Transverse colon (tissue), 4 donors: ENCODE measurements around the gene DAPL1. TPM values are rescaled to one million over a fixed set of nuclear protein-coding genes. Genes with fewer than 3 reads are reported as not detected.

Source experiments
- DNase-seq: peaks from one replicate; pipeline ENCODE4 v3.0.0-alpha.2; 2019
- H3K27ac ChIP-seq, 4 donors: fragments of 200-600 bp; sonication (generic); 2 replicates each; pipeline ENCODE4 v1.5.1; 2016 to 2018; ENCODE audit warnings: inconsistent platforms in 4 of 4
- H3K27me3 ChIP-seq: fragments of 200-600 bp; sonication (generic); 2 replicates; pipeline ENCODE4 v1.5.1; 2017; ENCODE audit warnings: inconsistent platforms
- H3K36me3 ChIP-seq, 4 donors: fragments of 200-600 bp; sonication (generic); 2 replicates each; pipeline ENCODE4 v1.5.1; 2017 to 2019; ENCODE audit warnings: inconsistent platforms in 4 of 4
- H3K4me1 ChIP-seq, 4 donors: fragments of 200-600 bp; sonication (generic); 2 replicates each; pipeline ENCODE4 v1.5.1; 2017 to 2020; ENCODE audit warnings: inconsistent platforms in 4 of 4
- H3K4me3 ChIP-seq, 4 donors: fragments of 200-600 bp; sonication (generic); 1 replicate in 1 of 4; 2 replicates in 3 of 4; pipeline versions ENCODE4 v1.5.1 to v1.6.1; 2017 to 2019; ENCODE audit warnings: inconsistent platforms in 4 of 4
- H3K9me3 ChIP-seq, 2 donors: fragments of 200-600 bp; sonication (generic); 2 replicates each; pipeline ENCODE4 v1.5.1; 2017 to 2019; ENCODE audit warnings: inconsistent platforms in 2 of 2
- CTCF ChIP-seq, 5 experiments: fragments of 200-600 bp in 3 of 5; fragments of 450-650 bp in 2 of 5; sonication (generic) in 3 of 5; IDR thresholded peaks; 1 replicate in 2 of 5; 2 replicates in 3 of 5; pipeline ENCODE4 v1.5.1; 2016 to 2017; ENCODE audit warnings: antibody characterized with exemption in 5 of 5, inconsistent platforms in 3 of 5, mild to moderate bottlenecking in 2 of 5, moderate library complexity in 1 of 5
- EP300 ChIP-seq: sonication (generic); formaldehyde crosslinking; IDR thresholded peaks from one replicate; pipeline ENCODE4 v1.6.1; 2017; ENCODE audit warnings: antibody characterized with exemption, low read depth
- POLR2A ChIP-seq: fragments of 450-650 bp; IDR thresholded peaks from one replicate; pipeline ENCODE4 v1.6.1; 2016; ENCODE audit warnings: antibody characterized with exemption, mild to moderate bottlenecking, moderate library complexity
- POLR2AphosphoS5 ChIP-seq, 3 donors: sonication (generic); formaldehyde crosslinking; IDR thresholded peaks; one replicate each; pipeline ENCODE4 v1.6.1; 2016; ENCODE audit warnings: antibody characterized with exemption in 3 of 3
- WGBS, 2 donors: methylation state at CpG; one replicate each; pipeline ENCODE4 v1.1.5; 2018; ENCODE audit warnings: low coverage in 1 of 2; 5-methylcytosine and 5-hydroxymethylcytosine counted together
- in situ Hi-C, 4 donors: fragments of 200-750 bp; cut with MboI; loops; one replicate each; pipeline versions ENCODE4 v1.15.0 to v1.15.1; 2017; ENCODE audit warnings: low sequenced_read_pairs in 3 of 4, low pct_ligation_motif_present in 1 of 4, low pct_unique_long_range_greater_than_20kb in 1 of 4
- intact Hi-C: fragments of 100-400 bp; cut with DNase I; formaldehyde crosslinking; loops from one replicate; pipeline ENCODE4 v1.15.1; 2023; ENCODE audit warnings: low total_unique reads
- total RNA-seq, 4 donors: library from RNA; depleted of rRNA; stranded (reverse); fragments of >200 nt; gene quantifications; one replicate each; pipeline ENCODE4 v1.1.0, GENCODE V29; 2016

Gene DAPL1
- total RNA-seq, 4 donors from 2014 or later: not detected

- H3K36me3 ChIP-seq: no peaks in the 10 kb centered on the region
- no peak for DNase-seq
- H3K4me3 ChIP-seq: no peak overlapping the region
- no peak for TF ChIP-seq POLR2AphosphoS5 (IDR thresholded peaks at IDR 0.05)
- no peak for TF ChIP-seq EP300
- no peak for TF ChIP-seq POLR2A
- no peak for TF ChIP-seq CTCF (IDR thresholded peaks at IDR 0.05)
- 67 to 81% methylated on average over 1 to 4 of the region's 4 CpGs for WGBS, 2 donors
- H3K9me3 ChIP-seq: no peaks in the 10 kb centered on the region
- no peaks in the 10 kb centered on the region for H3K27me3 ChIP-seq
- in situ Hi-C loops (no loop called here), intact Hi-C loops (no loop called here)
- no peak overlapping the region for H3K27ac ChIP-seq
- no peaks in the 10 kb centered on the region for H3K4me1 ChIP-seq
Measured at GRCh38 chr2:158761621-158762020, 33.5 kb upstream of the DAPL1 start.

GRCh38 chr2:158762336-158762735 is 32.8 kb upstream of the DAPL1 start:
- intact Hi-C loops: no loop called here
- in situ Hi-C loops: no loop called here
- no peak overlapping the region for H3K27ac ChIP-seq

GRCh38 chr2:158766524-158766923 is 28.6 kb upstream of the DAPL1 start:
- Histone ChIP-seq H3K4me3 (no peak overlapping the region), H3K4me1 (no peaks in the 10 kb centered on the region), H3K36me3 (no peaks in the 10 kb centered on the region), H3K27me3 (no peaks in the 10 kb centered on the region), H3K9me3 (no peaks in the 10 kb centered on the region), H3K27ac (no peak overlapping the region)
- in situ Hi-C loops (no loop called here), intact Hi-C loops (no loop called here)
- no peak for TF ChIP-seq CTCF (IDR thresholded peaks at IDR 0.05)
- TF ChIP-seq POLR2AphosphoS5 (IDR thresholded peaks at IDR 0.05): no peak
- TF ChIP-seq POLR2A: no peak
- TF ChIP-seq EP300: no peak
- DNase-seq: no peak

More at GRCh38 chr2:158762336-158762735, 32.8 kb upstream of the DAPL1 start:
- H3K36me3 ChIP-seq: no peaks in the 10 kb centered on the region
- no peak overlapping the region for H3K4me3 ChIP-seq
- TF ChIP-seq CTCF (IDR thresholded peaks at IDR 0.05): no peak
- no peak for TF ChIP-seq EP300
- no peak for TF ChIP-seq POLR2AphosphoS5 (IDR thresholded peaks at IDR 0.05)
- no peak for TF ChIP-seq POLR2A
- 90 to 92% methylated on average over 2 to 3 of the region's 3 CpGs for WGBS, 2 donors
- H3K4me1 ChIP-seq: no peaks in the 10 kb centered on the region
- no peak for DNase-seq
- H3K9me3 ChIP-seq: no peaks in the 10 kb centered on the region
- H3K27me3 ChIP-seq: no peaks in the 10 kb centered on the region

- no peak for DNase-seq
- intact Hi-C loops (no loop called here), in situ Hi-C loops (no loop called here)
- no peak for TF ChIP-seq EP300
- TF ChIP-seq POLR2AphosphoS5 (IDR thresholded peaks at IDR 0.05): no peak
- TF ChIP-seq POLR2A: no peak
- TF ChIP-seq CTCF (IDR thresholded peaks at IDR 0.05): no peak
- H3K4me1 ChIP-seq: no peaks in the 10 kb centered on the region
- H3K9me3 ChIP-seq: no peaks in the 10 kb centered on the region
- 71 to 80% methylated on average over 7 to 8 of the region's 8 CpGs for WGBS, 2 donors
- no peaks in the 10 kb centered on the region for H3K36me3 ChIP-seq
- no peaks in the 10 kb centered on the region for H3K27me3 ChIP-seq
- no peak overlapping the region for H3K27ac ChIP-seq
- no peak overlapping the region for H3K4me3 ChIP-seq
Measured at GRCh38 chr2:158772306-158773078, 22.6 kb upstream of the DAPL1 start.
